GM19395 (cell line): ENCODE measurements around the gene BICD2.

Source experiments
- ATAC-seq: cut with Tn5 transposase; IDR thresholded peaks from one replicate; pipeline ENCODE4 v1.9.1; 2021; ENCODE audit warnings: mild to moderate bottlenecking, moderate library complexity; ENCODE audit not compliant: unreplicated experiment

BICD2 gene

GRCh38 chr9:92749071-92749933, 15.3 kb downstream of the BICD2 start:
- no peak for ATAC-seq

- ATAC-seq = no peak
These were observed 16.5 kb downstream of the BICD2 start for GRCh38 chr9:92748233-92748497.

- no peak for ATAC-seq
These were observed 17.0 kb downstream of the BICD2 start for GRCh38 chr9:92747459-92748232.

GRCh38 chr9:92746567-92747458, 17.8 kb downstream of the BICD2 start:
- ATAC-seq = no peak

GRCh38 chr9:92745881-92746280, 18.8 kb downstream of the BICD2 start:
- no peak for ATAC-seq

GRCh38 chr9:92745331-92745730, 19.3 kb downstream of the BICD2 start:
- ATAC-seq = no peak

GRCh38 chr9:92740969-92741368, 23.7 kb downstream of the BICD2 start:
- no peak for ATAC-seq

- no peak for ATAC-seq
These were observed 24.1 kb downstream of the BICD2 start for GRCh38 chr9:92740446-92740961.

GRCh38 chr9:92740009-92740408, 24.6 kb downstream of the BICD2 start:
- no peak for ATAC-seq

GRCh38 chr9:92739346-92739970, 25.2 kb downstream of the BICD2 start:
- no peak for ATAC-seq

GRCh38 chr9:92738661-92739081, 26.0 kb downstream of the BICD2 start:
- ATAC-seq = no peak

GRCh38 chr9:92737611-92738299, 26.9 kb downstream of the BICD2 start:
- no peak for ATAC-seq

- ATAC-seq = no peak
These were observed 27.4 kb downstream of the BICD2 start for GRCh38 chr9:92737216-92737606.

- no peak for ATAC-seq
These were observed 27.9 kb downstream of the BICD2 start for GRCh38 chr9:92736563-92737215.

GRCh38 chr9:92735636-92736562, 28.7 kb downstream of the BICD2 start:
- ATAC-seq = no peak

- ATAC-seq = no peak
These were observed 29.6 kb downstream of the BICD2 start for GRCh38 chr9:92734931-92735635.

- ATAC-seq = no peak
These were observed 33.7 kb downstream of the BICD2 start for GRCh38 chr9:92730897-92731296.

GRCh38 chr9:92729735-92730155, 34.9 kb downstream of the BICD2 start:
- ATAC-seq = no peak
